Fibroblast of villous mesenchyme (primary cell): ENCODE measurements around the gene EZH2. TPM values are rescaled to one million over a fixed set of nuclear protein-coding genes. Genes with fewer than 3 reads are reported as not detected.

Source experiments
- DNase-seq: peaks from one replicate; pipeline ENCODE4 v3.0.0-alpha.2; 2010; ENCODE audit warnings: low read depth
- H3K4me3 ChIP-seq: 2 replicates; pipeline ENCODE4 v1.5.1; 2011; ENCODE audit warnings: low read depth, mild to moderate bottlenecking, low read length
- small RNA-seq: library from RNA; depleted of rRNA; stranded (forward); fragments of <200 nt; gene quantifications from one replicate; pipeline ENCODE3, GENCODE V24; 2012
- total RNA-seq: library from RNA; depleted of rRNA; stranded (reverse); fragments of >200 nt; gene quantifications from 2 replicates; pipeline ENCODE4 v1.2.3, GENCODE V29; 2012
- TF ChIP-seq, protein P1 (sequence below): IDR thresholded peaks from 2 replicates; pipeline ENCODE4 v1.5.1; 2012; ENCODE audit warnings: low read depth, mild to moderate bottlenecking, low read length; ENCODE audit not compliant: insufficient read depth

Gene EZH2
- total RNA-seq, 1 donor = 12.1 TPM

DNA sequence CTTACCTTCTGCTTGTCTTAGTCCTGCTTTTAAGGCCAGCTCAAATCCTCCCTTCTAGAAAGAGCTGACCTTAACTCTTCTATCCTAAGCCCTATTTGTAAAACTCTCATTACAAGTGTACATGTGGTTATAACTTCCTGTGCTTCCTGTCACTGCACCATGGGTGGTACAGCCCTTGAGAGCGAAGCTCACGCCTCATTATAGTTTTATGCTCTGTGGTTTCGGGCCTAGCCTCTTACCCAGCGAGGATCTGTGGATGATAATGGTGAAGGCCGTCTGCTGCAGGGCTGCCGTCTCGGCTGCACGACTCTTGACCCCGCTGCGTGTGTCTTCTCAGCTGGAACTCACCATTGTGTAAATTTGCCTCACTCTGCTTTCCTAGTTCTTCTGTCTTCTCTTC lies 110.8 kb downstream of the EZH2 start:
- TF ChIP-seq, protein P1, sequence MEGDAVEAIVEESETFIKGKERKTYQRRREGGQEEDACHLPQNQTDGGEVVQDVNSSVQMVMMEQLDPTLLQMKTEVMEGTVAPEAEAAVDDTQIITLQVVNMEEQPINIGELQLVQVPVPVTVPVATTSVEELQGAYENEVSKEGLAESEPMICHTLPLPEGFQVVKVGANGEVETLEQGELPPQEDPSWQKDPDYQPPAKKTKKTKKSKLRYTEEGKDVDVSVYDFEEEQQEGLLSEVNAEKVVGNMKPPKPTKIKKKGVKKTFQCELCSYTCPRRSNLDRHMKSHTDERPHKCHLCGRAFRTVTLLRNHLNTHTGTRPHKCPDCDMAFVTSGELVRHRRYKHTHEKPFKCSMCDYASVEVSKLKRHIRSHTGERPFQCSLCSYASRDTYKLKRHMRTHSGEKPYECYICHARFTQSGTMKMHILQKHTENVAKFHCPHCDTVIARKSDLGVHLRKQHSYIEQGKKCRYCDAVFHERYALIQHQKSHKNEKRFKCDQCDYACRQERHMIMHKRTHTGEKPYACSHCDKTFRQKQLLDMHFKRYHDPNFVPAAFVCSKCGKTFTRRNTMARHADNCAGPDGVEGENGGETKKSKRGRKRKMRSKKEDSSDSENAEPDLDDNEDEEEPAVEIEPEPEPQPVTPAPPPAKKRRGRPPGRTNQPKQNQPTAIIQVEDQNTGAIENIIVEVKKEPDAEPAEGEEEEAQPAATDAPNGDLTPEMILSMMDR = no peak
- no peak for DNase-seq
- no peak overlapping the region for H3K4me3 ChIP-seq

DNA sequence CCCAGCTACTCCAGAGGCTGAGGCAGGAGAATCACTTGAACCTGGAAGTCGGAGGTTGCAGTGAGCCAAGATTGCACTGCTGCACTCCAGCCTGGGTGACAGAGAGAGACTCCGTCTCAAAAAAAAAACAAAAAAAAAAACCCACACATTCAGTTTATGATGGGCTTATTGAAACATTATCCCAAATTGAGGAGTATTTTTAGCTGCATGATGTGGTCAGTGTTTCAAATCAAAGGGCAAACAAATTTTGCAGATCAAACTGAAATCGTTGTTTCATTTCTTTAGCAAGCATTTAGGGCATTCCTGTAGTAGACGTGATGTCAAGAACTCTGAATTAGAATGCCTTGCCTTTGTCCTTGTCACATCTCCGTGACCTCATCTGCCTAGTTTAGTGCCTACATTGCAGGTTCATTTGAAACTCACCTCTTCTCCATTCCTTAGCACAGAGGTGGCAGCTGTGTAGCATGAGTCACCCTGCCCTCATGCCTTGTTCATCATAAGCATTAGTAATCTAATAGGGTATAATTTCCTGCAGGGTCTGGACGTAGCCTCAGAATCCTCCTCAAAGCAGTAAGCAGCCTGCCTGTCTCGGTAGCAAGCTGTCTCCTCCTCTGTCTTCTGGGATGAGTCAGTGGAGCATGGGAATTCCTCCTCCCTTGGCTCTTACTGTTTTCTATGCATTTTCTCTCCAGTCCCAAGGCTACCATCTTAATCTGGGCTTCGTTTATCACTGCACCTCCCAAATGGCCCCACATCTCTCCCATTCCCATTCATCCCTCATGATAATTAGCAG lies 111.6 kb downstream of the EZH2 start:
- DNase-seq = peak; percentile 74
- H3K4me3 ChIP-seq = no peak overlapping the region
- TF ChIP-seq, protein P1 = no peak

DNA sequence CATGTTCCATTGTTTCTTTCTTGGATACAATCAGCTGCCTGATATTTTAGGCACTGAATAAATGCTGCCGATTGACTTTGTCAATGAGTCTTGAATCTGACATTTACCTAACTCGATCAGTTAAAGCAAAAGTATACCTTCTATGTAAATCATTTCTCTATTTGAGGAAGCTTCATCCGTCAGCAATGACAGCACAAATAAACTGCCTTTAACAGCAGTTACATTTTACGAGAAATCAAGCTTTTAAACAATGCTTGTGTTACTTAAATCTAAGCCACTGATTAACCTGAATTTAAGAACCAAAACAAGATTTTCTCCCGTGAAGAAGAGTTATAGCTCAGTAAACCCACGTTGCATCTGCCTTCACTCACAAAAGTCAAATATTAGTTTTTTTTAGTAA lies 114.1 kb downstream of the EZH2 start:
- TF ChIP-seq, protein P1 = no peak
- DNase-seq = no peak
- no peak overlapping the region for H3K4me3 ChIP-seq

DNA sequence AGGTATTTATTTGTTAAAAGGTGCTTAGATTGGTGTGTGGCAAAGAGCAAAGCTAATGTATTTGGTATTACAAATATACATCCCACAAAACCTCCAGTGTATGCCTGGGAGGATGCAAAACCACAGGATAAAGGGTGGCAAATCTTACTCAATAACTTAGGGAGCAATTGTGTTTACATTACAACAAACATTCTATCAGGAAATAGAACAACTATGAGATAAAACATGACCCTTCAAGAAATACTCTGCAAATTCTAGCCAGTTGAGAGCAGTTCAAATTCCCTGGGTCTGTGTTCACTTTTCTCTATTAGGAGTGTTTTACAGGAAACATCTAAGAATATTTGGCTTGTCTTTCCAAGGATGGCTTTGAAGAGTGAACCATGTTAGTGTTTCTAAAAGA lies 120.5 kb downstream of the EZH2 start:
- peak; percentile 90 for DNase-seq
- TF ChIP-seq, protein P1 = no peak
- H3K4me3 ChIP-seq = no peak overlapping the region

DNA sequence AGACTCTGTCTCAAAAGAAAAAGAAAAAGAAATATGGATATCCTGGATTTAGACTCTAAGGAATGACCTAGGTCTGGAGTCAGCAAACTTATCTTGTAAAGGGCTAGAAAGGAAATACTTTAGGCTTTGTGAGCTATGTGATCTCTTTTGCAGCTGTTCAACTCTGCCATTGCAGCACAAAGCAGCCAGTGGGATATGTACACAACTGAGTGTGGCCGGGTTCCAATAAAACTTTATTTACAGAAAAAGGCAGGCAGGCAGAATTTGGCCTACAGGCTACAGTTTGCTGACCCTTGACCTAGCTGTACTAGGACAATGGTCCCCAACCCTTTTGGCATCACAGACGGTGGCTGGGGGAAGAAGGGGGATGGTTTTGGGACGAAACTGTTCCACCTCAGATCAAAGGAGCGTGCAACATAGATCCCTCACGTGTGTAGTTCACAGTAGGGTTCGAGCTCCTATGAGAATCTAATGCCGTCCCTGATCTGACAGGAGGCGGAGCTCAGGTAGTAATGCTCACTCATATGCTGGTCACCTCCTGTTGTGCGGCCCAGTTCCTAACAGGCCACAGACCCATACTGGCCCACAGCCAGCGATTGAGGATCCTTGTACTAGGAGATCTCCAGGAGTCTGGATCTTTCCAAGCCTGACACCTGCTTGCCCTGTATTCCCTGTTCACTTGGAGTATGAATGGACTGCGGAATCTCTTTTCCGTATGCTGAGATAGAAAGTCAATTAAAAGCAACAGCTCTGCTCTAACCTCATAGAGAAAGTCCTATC lies 122.4 kb downstream of the EZH2 start:
- TF ChIP-seq, protein P1 = no peak
- peak; percentile 73 for DNase-seq
- H3K4me3 ChIP-seq = no peak overlapping the region

Small RNA genes within 50 kb of the gene (small RNA-seq; reads per million reads assigned to genes)
- gene RF00017 = not detected
- not detected for gene RN7SL569P
- gene RNU7-20P = not detected

Other genes with a start within 250 kb of the EZH2 start
- gene CUL1, start 185.4 kb downstream of the EZH2 start, total RNA-seq = 41.9 and 61.7 TPM in 2 replicates
- gene PDIA4, start 144.2 kb upstream of the EZH2 start, total RNA-seq = 233 and 358 TPM in 2 replicates
- 6.1 and 9.1 TPM in 2 replicates for gene ZNF786, start 206.4 kb upstream of the EZH2 start, total RNA-seq
- 2.9 and 3.5 TPM in 2 replicates for gene ZNF425, start 242.0 kb upstream of the EZH2 start, total RNA-seq